K562 (cell line): Measurements from ENCODE around the gene MTHFR. TPM values are rescaled to one million over a fixed set of nuclear protein-coding genes. Genes with fewer than 3 reads are reported as not detected.

Experiments
- CHD1 ChIP-seq: fragments of 200-600 bp; sonication (generic); IDR thresholded peaks from one replicate; pipeline ENCODE4 v1.6.1; 2012; ENCODE audit warnings: mild to moderate bottlenecking, moderate library complexity, low read length, inconsistent platforms
- GTF2A2 ChIP-seq: IDR thresholded peaks from 2 replicates; pipeline ENCODE4 v1.6.1; 2016; ENCODE audit warnings: mild to moderate bottlenecking, missing genetic modification characterization, missing compliant biosample characterization
- MTA3 ChIP-seq: fragments of 450-650 bp; formaldehyde crosslinking; IDR thresholded peaks from 2 replicates; pipeline ENCODE4 v1.6.1; 2017; ENCODE audit warnings: mild to moderate bottlenecking, borderline replicate concordance
- NFIX ChIP-seq: fragments of 250-450 bp; sonication (Bioruptor Pico); IDR thresholded peaks from 2 replicates; pipeline ENCODE4 v1.4.0; 2020; ENCODE audit warnings: low read depth, mild to moderate bottlenecking, moderate library complexity
- SMAD2 ChIP-seq: fragments of 150-350 bp; IDR thresholded peaks from 2 replicates; pipeline ENCODE4 v1.6.1; 2014; ENCODE audit warnings: low read depth, mild to moderate bottlenecking, low read length
- XRCC4 ChIP-seq: IDR thresholded peaks from one replicate; pipeline ENCODE4 v1.6.1; 2011; ENCODE audit not compliant: insufficient read depth, insufficient read length; ENCODE audit errors: extremely low read depth
- ZHX1 ChIP-seq: fragments of 150-350 bp; conservative IDR thresholded peaks from 2 replicates; pipeline ENCODE4 v1.6.1; 2014; ENCODE audit warnings: low read length
- ZNF224 ChIP-seq: sonication (generic); formaldehyde crosslinking; IDR thresholded peaks from 2 replicates; pipeline ENCODE4 v1.8.0; 2022; ENCODE audit warnings: mild to moderate bottlenecking, missing genetic modification reagents
- ZNF408 ChIP-seq: fragments of 250-450 bp; sonication (Bioruptor Pico); IDR thresholded peaks from 2 replicates; pipeline ENCODE4 v1.4.0; 2020; ENCODE audit warnings: low read depth, mild to moderate bottlenecking, moderate library complexity
- ZNF583 ChIP-seq: fragments of 250-450 bp; sonication (Bioruptor Pico); IDR thresholded peaks from 2 replicates; pipeline ENCODE4 v1.4.0; 2020
- ZNF766 ChIP-seq: fragments of 200-800 bp; sonication (Bioruptor generic); conservative IDR thresholded peaks from 2 replicates; pipeline ENCODE4 v1.6.1; 2016; ENCODE audit warnings: missing genetic modification characterization, missing compliant biosample characterization
- polyA plus RNA-seq, 8 experiments: library from polyadenylated mRNA; depleted of rRNA in 4 of 8; stranded (reverse) in 5 of 8; unstranded in 3 of 8; fragments of >200 nt; fragmentation: Nextera tagmentation in 2 of 8; fragmentation: Illumina TruSeq in 1 of 8; extraction: Ambion mirVana in 2 of 8; extraction: Trizol in 1 of 8; gene quantifications; 2 replicates each; pipeline versions ENCODE4 v1.2.1 to v1.2.3, GENCODE V29; 2011 to 2014; ENCODE audit warnings: inconsistent platforms in 1 of 8, missing spikeins in 1 of 8
- total RNA-seq, 7 experiments: library from RNA; depleted of rRNA in 6 of 7; stranded (reverse); fragments of >200 nt in 6 of 7; fragmentation: Illumina TruSeq in 2 of 7; extraction: Trizol in 2 of 7; gene quantifications; 2 replicates each; pipeline versions ENCODE4 v1.2.1 to v1.2.3, GENCODE V29; 2011 to 2021; ENCODE audit warnings: low replicate concordance in 1 of 7
- TF ChIP-seq, protein P1 (sequence below): fragments of 450-650 bp; IDR thresholded peaks from 2 replicates; pipeline ENCODE4 v1.6.1; 2016; ENCODE audit warnings: mild to moderate bottlenecking, moderate library complexity

Gene MTHFR
- total and polyA plus RNA-seq, 9 of the 15 experiments (the other 6 are each of a cell fraction or from before 2014, with no cell fraction given): 5.0 to 104 (median 62.6) TPM

- TF ChIP-seq, protein P1, sequence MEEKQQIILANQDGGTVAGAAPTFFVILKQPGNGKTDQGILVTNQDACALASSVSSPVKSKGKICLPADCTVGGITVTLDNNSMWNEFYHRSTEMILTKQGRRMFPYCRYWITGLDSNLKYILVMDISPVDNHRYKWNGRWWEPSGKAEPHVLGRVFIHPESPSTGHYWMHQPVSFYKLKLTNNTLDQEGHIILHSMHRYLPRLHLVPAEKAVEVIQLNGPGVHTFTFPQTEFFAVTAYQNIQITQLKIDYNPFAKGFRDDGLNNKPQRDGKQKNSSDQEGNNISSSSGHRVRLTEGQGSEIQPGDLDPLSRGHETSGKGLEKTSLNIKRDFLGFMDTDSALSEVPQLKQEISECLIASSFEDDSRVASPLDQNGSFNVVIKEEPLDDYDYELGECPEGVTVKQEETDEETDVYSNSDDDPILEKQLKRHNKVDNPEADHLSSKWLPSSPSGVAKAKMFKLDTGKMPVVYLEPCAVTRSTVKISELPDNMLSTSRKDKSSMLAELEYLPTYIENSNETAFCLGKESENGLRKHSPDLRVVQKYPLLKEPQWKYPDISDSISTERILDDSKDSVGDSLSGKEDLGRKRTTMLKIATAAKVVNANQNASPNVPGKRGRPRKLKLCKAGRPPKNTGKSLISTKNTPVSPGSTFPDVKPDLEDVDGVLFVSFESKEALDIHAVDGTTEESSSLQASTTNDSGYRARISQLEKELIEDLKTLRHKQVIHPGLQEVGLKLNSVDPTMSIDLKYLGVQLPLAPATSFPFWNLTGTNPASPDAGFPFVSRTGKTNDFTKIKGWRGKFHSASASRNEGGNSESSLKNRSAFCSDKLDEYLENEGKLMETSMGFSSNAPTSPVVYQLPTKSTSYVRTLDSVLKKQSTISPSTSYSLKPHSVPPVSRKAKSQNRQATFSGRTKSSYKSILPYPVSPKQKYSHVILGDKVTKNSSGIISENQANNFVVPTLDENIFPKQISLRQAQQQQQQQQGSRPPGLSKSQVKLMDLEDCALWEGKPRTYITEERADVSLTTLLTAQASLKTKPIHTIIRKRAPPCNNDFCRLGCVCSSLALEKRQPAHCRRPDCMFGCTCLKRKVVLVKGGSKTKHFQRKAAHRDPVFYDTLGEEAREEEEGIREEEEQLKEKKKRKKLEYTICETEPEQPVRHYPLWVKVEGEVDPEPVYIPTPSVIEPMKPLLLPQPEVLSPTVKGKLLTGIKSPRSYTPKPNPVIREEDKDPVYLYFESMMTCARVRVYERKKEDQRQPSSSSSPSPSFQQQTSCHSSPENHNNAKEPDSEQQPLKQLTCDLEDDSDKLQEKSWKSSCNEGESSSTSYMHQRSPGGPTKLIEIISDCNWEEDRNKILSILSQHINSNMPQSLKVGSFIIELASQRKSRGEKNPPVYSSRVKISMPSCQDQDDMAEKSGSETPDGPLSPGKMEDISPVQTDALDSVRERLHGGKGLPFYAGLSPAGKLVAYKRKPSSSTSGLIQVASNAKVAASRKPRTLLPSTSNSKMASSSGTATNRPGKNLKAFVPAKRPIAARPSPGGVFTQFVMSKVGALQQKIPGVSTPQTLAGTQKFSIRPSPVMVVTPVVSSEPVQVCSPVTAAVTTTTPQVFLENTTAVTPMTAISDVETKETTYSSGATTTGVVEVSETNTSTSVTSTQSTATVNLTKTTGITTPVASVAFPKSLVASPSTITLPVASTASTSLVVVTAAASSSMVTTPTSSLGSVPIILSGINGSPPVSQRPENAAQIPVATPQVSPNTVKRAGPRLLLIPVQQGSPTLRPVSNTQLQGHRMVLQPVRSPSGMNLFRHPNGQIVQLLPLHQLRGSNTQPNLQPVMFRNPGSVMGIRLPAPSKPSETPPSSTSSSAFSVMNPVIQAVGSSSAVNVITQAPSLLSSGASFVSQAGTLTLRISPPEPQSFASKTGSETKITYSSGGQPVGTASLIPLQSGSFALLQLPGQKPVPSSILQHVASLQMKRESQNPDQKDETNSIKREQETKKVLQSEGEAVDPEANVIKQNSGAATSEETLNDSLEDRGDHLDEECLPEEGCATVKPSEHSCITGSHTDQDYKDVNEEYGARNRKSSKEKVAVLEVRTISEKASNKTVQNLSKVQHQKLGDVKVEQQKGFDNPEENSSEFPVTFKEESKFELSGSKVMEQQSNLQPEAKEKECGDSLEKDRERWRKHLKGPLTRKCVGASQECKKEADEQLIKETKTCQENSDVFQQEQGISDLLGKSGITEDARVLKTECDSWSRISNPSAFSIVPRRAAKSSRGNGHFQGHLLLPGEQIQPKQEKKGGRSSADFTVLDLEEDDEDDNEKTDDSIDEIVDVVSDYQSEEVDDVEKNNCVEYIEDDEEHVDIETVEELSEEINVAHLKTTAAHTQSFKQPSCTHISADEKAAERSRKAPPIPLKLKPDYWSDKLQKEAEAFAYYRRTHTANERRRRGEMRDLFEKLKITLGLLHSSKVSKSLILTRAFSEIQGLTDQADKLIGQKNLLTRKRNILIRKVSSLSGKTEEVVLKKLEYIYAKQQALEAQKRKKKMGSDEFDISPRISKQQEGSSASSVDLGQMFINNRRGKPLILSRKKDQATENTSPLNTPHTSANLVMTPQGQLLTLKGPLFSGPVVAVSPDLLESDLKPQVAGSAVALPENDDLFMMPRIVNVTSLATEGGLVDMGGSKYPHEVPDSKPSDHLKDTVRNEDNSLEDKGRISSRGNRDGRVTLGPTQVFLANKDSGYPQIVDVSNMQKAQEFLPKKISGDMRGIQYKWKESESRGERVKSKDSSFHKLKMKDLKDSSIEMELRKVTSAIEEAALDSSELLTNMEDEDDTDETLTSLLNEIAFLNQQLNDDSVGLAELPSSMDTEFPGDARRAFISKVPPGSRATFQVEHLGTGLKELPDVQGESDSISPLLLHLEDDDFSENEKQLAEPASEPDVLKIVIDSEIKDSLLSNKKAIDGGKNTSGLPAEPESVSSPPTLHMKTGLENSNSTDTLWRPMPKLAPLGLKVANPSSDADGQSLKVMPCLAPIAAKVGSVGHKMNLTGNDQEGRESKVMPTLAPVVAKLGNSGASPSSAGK: peak; percentile 66
- TF ChIP-seq MTA3 (peak; percentile 89; the same call in 1 of the 2 replicates), ZNF224 (CRISPR knock-in tag) (no peak), SMAD2 (no peak), NFIX (CRISPR knock-in tag) (no peak), XRCC4 (no peak), ZNF766 (CRISPR knock-in tag) (no peak), ZNF583 (CRISPR knock-in tag) (no peak), GTF2A2 (tag) (no peak), ZNF408 (CRISPR knock-in tag) (no peak), CHD1 (no peak), ZHX1 (0 out of 2 replicates have a peak, but pooled peaks have one; percentile 50)
Measured at GRCh38 chr1:11735854-11736745, 69.7 kb downstream of the MTHFR start, which contains the start of gene AGTRAP (continued).
